GM21390 (cell line): ENCODE data around the gene KRTAP19-6.
"Not testable (repeated sequence)": the region's sequence is repeated elsewhere in the genome, so short reads cannot be mapped to it uniquely, and the experiment has no call there.

Experiments used
- ATAC-seq: cut with Tn5 transposase; IDR thresholded peaks from one replicate; pipeline ENCODE4 v1.9.1; 2021; ENCODE audit not compliant: unreplicated experiment

The KRTAP19-6 gene

DNA sequence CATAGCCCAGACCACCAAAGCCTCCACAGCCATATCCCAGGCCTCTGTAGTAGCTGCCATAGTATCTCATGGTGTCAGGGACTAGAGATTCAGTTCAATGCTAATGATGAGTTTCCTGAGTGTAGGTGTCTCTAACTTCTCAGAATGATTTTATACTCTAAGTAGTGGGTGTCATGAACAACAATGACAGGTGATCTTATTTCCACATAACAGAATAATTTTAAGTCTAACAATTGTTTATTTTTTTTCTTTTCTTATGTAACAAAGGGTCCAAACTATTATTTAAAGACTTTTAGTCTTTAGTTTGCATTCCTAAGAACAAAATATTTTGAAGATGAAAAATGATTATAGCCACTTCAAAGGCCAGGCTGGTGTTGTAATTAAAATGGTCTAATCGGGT is at the start of gene KRTAP19-6:
Gene KRTAP19-6, minus strand, starts transcription at position 101 of the 400 bp plus-strand sequence. Its CDS starts 31 bp downstream, at position 70.
- ATAC-seq, result no peak

DNA sequence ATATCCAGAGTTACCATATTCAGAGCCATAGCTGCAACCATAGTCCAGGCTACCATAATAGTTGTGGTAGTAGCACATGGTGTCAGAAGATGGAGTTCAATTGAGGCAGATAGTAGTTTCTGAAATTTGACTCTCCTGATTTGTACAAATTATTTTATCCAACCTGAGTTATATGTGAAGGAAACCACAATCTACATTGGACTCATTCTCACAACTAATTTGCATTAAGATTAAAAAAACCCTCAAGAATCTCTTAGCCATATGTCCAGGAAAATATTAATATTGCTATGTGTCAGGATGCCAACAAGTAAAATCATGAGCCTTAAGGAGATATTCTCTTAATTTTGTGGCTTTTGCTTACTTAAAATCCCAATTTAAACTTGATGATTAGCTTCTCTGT is 48.6 kb upstream of the KRTAP19-6 start, which contains the start of gene KRTAP22-2:
Gene KRTAP22-2, minus strand, starts transcription at position 101 of the 400 bp plus-strand sequence.
- no peak for ATAC-seq

- no peak for ATAC-seq
These were observed 41.2 kb upstream of the KRTAP19-6 start for GRCh38 chr21:30582870-30583269.

- ATAC-seq, result no peak
These were observed 38.5 kb upstream of the KRTAP19-6 start for GRCh38 chr21:30580132-30580531.

DNA sequence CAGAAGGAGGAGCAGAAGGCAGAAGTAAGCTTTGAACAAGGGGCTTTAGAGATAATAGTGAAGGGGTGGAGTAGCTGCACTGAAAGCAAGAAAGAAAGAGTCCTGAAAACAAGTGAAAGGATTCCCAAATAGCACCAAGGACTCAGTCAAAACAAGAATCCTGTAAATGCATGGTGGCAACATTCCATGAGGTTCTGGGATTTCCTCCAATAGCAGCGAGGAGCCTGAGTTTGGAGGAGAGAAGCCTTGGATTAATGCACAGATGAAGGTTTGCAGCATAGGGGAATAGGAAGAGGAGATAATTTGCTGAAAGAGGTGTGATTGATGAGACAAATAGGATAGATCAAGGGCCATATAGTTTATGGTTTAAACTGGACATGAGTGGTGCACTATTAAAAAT is 37.7 kb upstream of the KRTAP19-6 start:
- ATAC-seq, result no peak

DNA sequence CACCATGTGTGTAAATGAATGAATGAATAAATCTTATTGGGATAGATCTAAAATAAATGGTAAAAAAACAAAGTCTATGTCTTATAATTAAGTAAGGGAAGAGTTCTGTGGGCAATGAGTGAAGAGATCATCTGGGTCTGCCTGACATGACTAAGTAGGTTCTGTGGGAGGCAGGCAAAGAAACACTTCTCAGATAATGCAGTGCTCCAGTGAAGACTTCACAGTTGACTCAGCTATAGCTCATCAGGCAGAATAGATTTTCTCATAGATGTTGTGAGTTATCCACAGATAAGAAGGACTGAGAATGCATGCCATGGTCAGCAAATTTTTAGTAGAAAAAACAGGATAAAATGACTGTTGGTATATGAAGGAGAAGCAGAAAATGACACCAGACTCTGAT is 36.1 kb upstream of the KRTAP19-6 start:
- no peak for ATAC-seq

DNA sequence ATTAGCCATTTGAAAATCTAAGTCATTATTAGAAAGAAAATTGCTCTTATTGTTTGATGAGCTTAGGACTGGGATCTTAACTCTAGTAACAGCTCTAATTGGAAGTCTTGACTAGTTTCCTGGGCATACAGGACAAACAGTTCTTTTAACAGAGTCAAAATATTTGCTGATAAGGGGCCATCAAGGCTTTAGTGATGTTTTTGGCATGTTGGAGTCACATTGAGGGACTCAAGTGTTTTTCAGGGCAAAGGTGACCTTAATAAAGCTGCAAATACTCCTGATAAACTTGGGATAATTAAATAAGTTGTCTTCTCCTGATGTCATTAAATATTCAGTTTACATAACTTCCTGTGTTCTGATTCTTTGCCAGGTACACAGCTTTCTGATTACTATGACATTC is 26.0 kb upstream of the KRTAP19-6 start:
- no peak for ATAC-seq

GRCh38 chr21:30563630-30564029 is 22.0 kb upstream of the KRTAP19-6 start:
- ATAC-seq, result no peak

GRCh38 chr21:30563072-30563471 is 21.4 kb upstream of the KRTAP19-6 start:
- ATAC-seq, result no peak

- no peak for ATAC-seq
These were observed 20.3 kb upstream of the KRTAP19-6 start for GRCh38 chr21:30561957-30562356.

DNA sequence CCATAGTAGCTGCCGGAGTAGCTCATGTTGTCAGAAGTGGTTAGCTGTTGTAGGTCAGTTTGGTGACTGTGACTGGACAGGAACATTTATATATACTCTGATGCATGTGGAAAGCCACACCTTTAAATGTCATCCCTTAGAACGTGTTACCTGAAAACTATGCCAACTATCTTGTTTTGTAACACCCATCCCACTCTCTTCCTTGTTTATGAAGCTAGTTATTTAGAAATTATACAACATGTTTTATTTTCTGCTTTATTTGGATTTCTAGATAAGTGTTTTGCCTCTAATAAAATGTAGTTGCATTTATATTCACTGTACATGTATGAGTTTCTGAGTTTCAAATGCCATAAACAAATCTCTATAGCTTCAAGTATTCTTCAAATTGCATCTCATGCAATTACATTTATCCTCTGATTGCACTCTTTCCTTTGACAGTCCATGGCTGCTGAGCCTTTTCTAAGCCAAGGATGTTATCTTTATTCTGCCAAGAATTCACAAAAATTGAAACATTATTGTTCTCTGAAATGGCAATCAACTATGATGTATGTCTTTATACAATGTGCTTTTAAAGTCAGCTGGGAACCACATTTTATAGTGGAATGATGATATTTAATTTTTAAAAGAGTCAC is 19.7 kb upstream of the KRTAP19-6 start, which contains the start of gene KRTAP19-7:
Gene KRTAP19-7, minus strand, starts transcription at position 51 of the 632 bp plus-strand sequence. Its CDS starts 25 bp downstream, at position 26.
- ATAC-seq, result no peak

- no peak for ATAC-seq
These were observed 13.4 kb upstream of the KRTAP19-6 start for GRCh38 chr21:30555095-30555494.

DNA sequence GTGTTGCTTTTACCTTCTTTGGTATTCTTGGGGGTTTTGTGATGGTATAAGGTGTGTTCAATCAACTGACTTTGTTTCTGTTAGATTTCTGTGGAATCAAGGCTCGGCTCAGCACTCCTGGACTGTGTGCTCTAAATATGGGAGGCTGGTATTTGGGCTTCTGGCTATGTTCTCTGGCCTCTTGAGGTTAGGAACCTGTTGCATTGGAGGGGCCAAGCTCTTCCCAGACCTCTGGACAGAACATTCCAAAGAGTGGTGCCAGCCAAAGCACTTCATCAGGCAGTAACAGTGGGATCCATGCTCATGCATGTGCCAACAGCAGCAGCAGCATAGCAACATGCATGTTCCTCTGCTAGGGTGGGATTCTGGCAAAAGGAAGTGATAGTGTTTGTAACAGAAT is 11.1 kb upstream of the KRTAP19-6 start:
- no peak for ATAC-seq

- ATAC-seq, result no peak
These were observed 22.8 kb downstream of the KRTAP19-6 start for GRCh38 chr21:30518876-30519275.

DNA sequence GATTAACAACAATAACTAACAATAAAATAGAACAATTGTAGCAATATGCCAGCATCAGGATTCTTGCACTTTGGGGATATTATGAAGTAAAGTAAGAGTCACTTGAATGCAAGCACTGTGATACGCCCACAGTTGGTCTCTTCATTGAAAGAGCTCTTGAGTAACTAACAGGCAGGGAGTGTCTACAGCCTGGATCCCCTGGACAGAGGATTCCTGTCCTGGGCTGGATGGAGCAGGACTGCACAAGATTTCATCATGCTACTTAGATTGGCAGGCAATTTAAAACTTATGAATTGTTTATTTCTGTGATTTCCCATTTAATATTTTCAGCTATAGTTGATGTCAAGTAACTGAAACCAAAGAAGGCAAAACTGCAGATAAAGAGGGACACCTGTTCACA is 26.0 kb downstream of the KRTAP19-6 start:
- no peak for ATAC-seq

DNA sequence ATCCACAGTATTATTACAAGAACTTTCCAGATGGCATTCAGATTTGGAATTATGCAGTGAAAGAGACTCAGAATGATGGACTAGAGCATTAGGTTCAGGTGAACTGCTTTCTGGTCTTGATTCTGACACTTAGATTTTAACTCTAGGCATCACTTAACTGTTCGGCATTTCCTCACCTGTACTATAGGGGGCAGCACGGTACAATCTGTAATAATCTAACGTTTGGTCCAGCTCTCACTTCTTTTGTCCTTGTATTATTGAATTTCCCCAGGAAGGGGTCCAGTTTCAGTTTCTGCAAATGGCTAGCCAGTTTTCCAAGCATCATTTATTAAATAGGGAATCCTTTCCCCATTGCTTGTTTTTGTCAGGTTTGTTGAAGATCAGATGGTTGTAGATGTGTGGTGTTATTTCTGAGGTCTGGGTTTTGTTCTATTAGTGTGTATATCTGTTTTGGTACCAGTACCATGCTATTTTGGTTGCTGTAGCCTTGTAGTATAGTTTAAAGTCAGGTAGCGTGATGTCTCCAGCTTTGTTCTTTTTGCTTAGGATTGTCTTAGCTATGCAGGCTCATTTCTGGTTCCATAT is 36.0 kb downstream of the KRTAP19-6 start:
- not testable (repeated sequence) for ATAC-seq

- ATAC-seq, result no peak
These were observed 39.6 kb downstream of the KRTAP19-6 start, which contains the start of gene KRTAP19-5 for GRCh38 chr21:30502041-30502440. TSS of gene KRTAP19-5 (minus strand) at chr21:30502141. CDS start at chr21:30502090, 51 bp downstream.

GRCh38 chr21:30497065-30497464 is 44.6 kb downstream of the KRTAP19-6 start, which contains the start of gene KRTAP19-4:
TSS of gene KRTAP19-4 (minus strand) at chr21:30497165. CDS start at chr21:30497110, 55 bp downstream.
- ATAC-seq, result no peak

DNA sequence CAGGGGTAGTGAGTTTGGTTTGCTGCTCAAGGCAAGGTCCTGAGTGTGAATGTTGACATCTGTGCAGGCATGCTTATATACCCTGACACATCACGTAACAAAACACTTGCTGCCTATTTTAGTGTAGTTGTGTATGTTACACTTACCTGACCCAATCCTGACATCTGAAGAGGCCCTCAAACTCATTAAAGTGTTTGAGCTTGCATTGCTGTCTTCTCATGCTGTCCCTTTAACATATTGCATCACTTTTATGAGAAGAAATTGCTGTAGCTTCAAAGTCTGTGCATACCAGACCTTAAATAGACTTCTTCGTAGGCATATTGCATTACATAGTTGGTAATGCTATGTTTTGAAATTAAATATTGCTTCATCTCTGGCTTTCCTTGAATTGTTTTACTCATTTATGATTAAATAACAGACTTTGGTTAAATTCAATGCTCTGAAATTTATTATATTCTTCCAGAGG is 49.7 kb downstream of the KRTAP19-6 start, which contains the start of gene KRTAP19-3:
Gene KRTAP19-3, minus strand, starts transcription at position 51 of the 466 bp plus-strand sequence. CDS start 56 bp downstream, outside the sequence.
- no peak for ATAC-seq
